ENCODE data around the gene NOP14.

NOP14 gene

GRCh38 chr4:2893772-2894171, 69.4 kb downstream of the NOP14 start:
- no peak overlapping the region for H3K4me3 ChIP-seq (ENCODE audit: low read length, poor library complexity, severe bottlenecking)
- TF ChIP-seq EZH2phosphoT487 (IDR thresholded peaks at IDR 0.05; ENCODE audit: borderline replicate concordance), result no peak
- no peak for TF ChIP-seq CTCF (conservative IDR thresholded peaks at IDR 0.05; ENCODE audit: low read length)
- H3K36me3 ChIP-seq (ENCODE audit: insufficient read depth, low read length), result peaks cover 54% of the 10 kb centered on the region; the same call in 1 of the 2 replicates
- no peaks in the 10 kb centered on the region for H3K4me1 ChIP-seq (ENCODE audit: insufficient read depth, low read length, poor library complexity, severe bottlenecking)
- H2AFZ ChIP-seq (ENCODE audit: low read length), result no peak overlapping the region
- no peaks in the 10 kb centered on the region for H3K9me3 ChIP-seq (ENCODE audit: insufficient read depth, low read depth, low read length)
- H4K20me1 ChIP-seq (ENCODE audit: insufficient read depth, low read length, poor library complexity, severe bottlenecking), result no peaks in the 10 kb centered on the region
- H3K79me2 ChIP-seq (ENCODE audit: insufficient read depth, low read length), result no peaks in the 10 kb centered on the region
- no peaks in the 10 kb centered on the region for H3K27me3 ChIP-seq (ENCODE audit: insufficient read depth, low read length, poor library complexity, severe bottlenecking)
- H3F3A ChIP-seq (ENCODE audit: low read depth), result no peaks in the 10 kb centered on the region
- H3K4me2 ChIP-seq (ENCODE audit: low read depth, low read length, poor library complexity, severe bottlenecking), result no peak overlapping the region
- H3K9me2 ChIP-seq (replicated peaks; ENCODE audit: low read depth, low read length), result no peaks in the 10 kb centered on the region
- H3K9ac ChIP-seq (ENCODE audit: low read depth, low read length, poor library complexity, severe bottlenecking), result no peak overlapping the region

GRCh38 chr4:2891294-2891693, 71.9 kb downstream of the NOP14 start:
- Histone ChIP-seq H3K4me1 (ENCODE audit: insufficient read depth, low read length, poor library complexity, severe bottlenecking) (no peaks in the 10 kb centered on the region), H3F3A (ENCODE audit: low read depth) (no peaks in the 10 kb centered on the region), H4K20me1 (ENCODE audit: insufficient read depth, low read length, poor library complexity, severe bottlenecking) (no peaks in the 10 kb centered on the region), H3K4me3 (ENCODE audit: low read length, poor library complexity, severe bottlenecking) (no peak overlapping the region), H3K79me2 (ENCODE audit: insufficient read depth, low read length) (no peaks in the 10 kb centered on the region), H3K9me3 (ENCODE audit: insufficient read depth, low read depth, low read length) (no peaks in the 10 kb centered on the region), H3K9me2 (replicated peaks; ENCODE audit: low read depth, low read length) (no peaks in the 10 kb centered on the region), H3K4me2 (ENCODE audit: low read depth, low read length, poor library complexity, severe bottlenecking) (no peak overlapping the region), H2AFZ (ENCODE audit: low read length) (no peak overlapping the region), H3K27me3 (ENCODE audit: insufficient read depth, low read length, poor library complexity, severe bottlenecking) (no peaks in the 10 kb centered on the region), H3K9ac (ENCODE audit: low read depth, low read length, poor library complexity, severe bottlenecking) (no peak overlapping the region), H3K36me3 (ENCODE audit: insufficient read depth, low read length) (peaks cover 47% of the 10 kb centered on the region; the same call in 1 of the 2 replicates)
- TF ChIP-seq CTCF (conservative IDR thresholded peaks at IDR 0.05; ENCODE audit: low read length) (no peak), EZH2phosphoT487 (IDR thresholded peaks at IDR 0.05; ENCODE audit: borderline replicate concordance) (no peak)

GRCh38 chr4:2888886-2889285, 74.3 kb downstream of the NOP14 start:
- H3K36me3 ChIP-seq (ENCODE audit: insufficient read depth, low read length), result peaks cover 47% of the 10 kb centered on the region; the same call in 1 of the 2 replicates
- H3K9ac ChIP-seq (ENCODE audit: low read depth, low read length, poor library complexity, severe bottlenecking), result no peak overlapping the region
- H3K27me3 ChIP-seq (ENCODE audit: insufficient read depth, low read length, poor library complexity, severe bottlenecking), result no peaks in the 10 kb centered on the region
- no peaks in the 10 kb centered on the region for H4K20me1 ChIP-seq (ENCODE audit: insufficient read depth, low read length, poor library complexity, severe bottlenecking)
- H3K9me3 ChIP-seq (ENCODE audit: insufficient read depth, low read depth, low read length), result no peaks in the 10 kb centered on the region
- H3K9me2 ChIP-seq (replicated peaks; ENCODE audit: low read depth, low read length), result no peaks in the 10 kb centered on the region
- no peaks in the 10 kb centered on the region for H3K4me1 ChIP-seq (ENCODE audit: insufficient read depth, low read length, poor library complexity, severe bottlenecking)
- no peaks in the 10 kb centered on the region for H3F3A ChIP-seq (ENCODE audit: low read depth)
- no peak overlapping the region for H3K4me2 ChIP-seq (ENCODE audit: low read depth, low read length, poor library complexity, severe bottlenecking)
- no peaks in the 10 kb centered on the region for H3K79me2 ChIP-seq (ENCODE audit: insufficient read depth, low read length)
- no peak overlapping the region for H2AFZ ChIP-seq (ENCODE audit: low read length)
- TF ChIP-seq CTCF (conservative IDR thresholded peaks at IDR 0.05; ENCODE audit: low read length) (no peak), EZH2phosphoT487 (IDR thresholded peaks at IDR 0.05; ENCODE audit: borderline replicate concordance) (no peak)
- no peak overlapping the region for H3K4me3 ChIP-seq (ENCODE audit: low read length, poor library complexity, severe bottlenecking)

Measured in Loucy (cell line).